HG02884 (cell line): ENCODE results near the gene RSPRY1.

Source experiments
- ATAC-seq: cut with Tn5 transposase; IDR thresholded peaks from one replicate; pipeline ENCODE4 v1.9.1; 2021; ENCODE audit warnings: mild to moderate bottlenecking, moderate library complexity; ENCODE audit not compliant: unreplicated experiment

The RSPRY1 gene

GRCh38 chr16:57289391-57290257 lies 103.5 kb downstream of the RSPRY1 start:
- ATAC-seq: no peak
